ENCODE data around the gene RASGRP4. TPM values are rescaled to one million over a fixed set of nuclear protein-coding genes. Genes with fewer than 3 reads are reported as not detected.
A peak's percentile ranks its signal among the peaks of the same experiment; 100 is the strongest.

The RASGRP4 gene
- total RNA-seq, 2 donors from 2014 or later: 0.09 TPM; not detected in 1

GRCh38 chr19:38386971-38387549 is 39.0 kb downstream of the RASGRP4 start:
- H3K27me3 ChIP-seq (ENCODE audit: control insufficient read depth, insufficient read depth, low read length, poor library complexity, severe bottlenecking): no peaks in the 10 kb centered on the region
- H3K36me3 ChIP-seq (ENCODE audit: control insufficient read depth, insufficient read depth, low read length): peaks cover 18% of the 10 kb centered on the region
- H3K27ac Mint-ChIP-seq: peak overlapping the region; percentile 80
- H3K9me3 Mint-ChIP-seq: no peaks in the 10 kb centered on the region
- H3K4me1 ChIP-seq (ENCODE audit: control insufficient read depth, insufficient read depth, low read length): peaks cover 2% of the 10 kb centered on the region
- H3K4me3 ChIP-seq (ENCODE audit: low read length): peak overlapping the region; percentile 88
- H3K36me3 Mint-ChIP-seq (ENCODE audit: low read depth): peaks cover 26% of the 10 kb centered on the region
- WGBS, 2 experiments (ENCODE audit: insufficient coverage in 1 of 2, insufficient read length in 1 of 2): 51 to 52% methylated on average over 24 to 36 of the region's 36 CpGs
- H3K27me3 Mint-ChIP-seq (ENCODE audit: insufficient read depth): peaks cover 35% of the 10 kb centered on the region
- H3K9me3 ChIP-seq (ENCODE audit: control insufficient read depth, low read length): no peaks in the 10 kb centered on the region
- H3K27ac ChIP-seq (ENCODE audit: low read depth, low read length): no peak overlapping the region
- DNase-seq: no peak
- H3K4me3 Mint-ChIP-seq: peak overlapping the region; percentile 77
- no peak overlapping the region for H3K9ac ChIP-seq (ENCODE audit: extremely low read depth, low read length, poor library complexity, severe bottlenecking)
- no peak for TF ChIP-seq CTCF (conservative IDR thresholded peaks at IDR 0.05)
- peaks cover 8% of the 10 kb centered on the region for H3K4me1 Mint-ChIP-seq

- peak; percentile 30 for TF ChIP-seq CTCF (conservative IDR thresholded peaks at IDR 0.05)
- no peaks in the 10 kb centered on the region for H3K9me3 Mint-ChIP-seq
- H3K36me3 Mint-ChIP-seq (ENCODE audit: low read depth): peaks cover 32% of the 10 kb centered on the region
- no peak overlapping the region for H3K4me3 Mint-ChIP-seq
- Histone ChIP-seq H3K27ac (ENCODE audit: low read depth, low read length) (no peak overlapping the region), H3K36me3 (ENCODE audit: control insufficient read depth, insufficient read depth, low read length) (peaks cover 24% of the 10 kb centered on the region), H3K9me3 (ENCODE audit: control insufficient read depth, low read length) (no peaks in the 10 kb centered on the region), H3K4me3 (ENCODE audit: low read length) (no peak overlapping the region), H3K4me1 (ENCODE audit: control insufficient read depth, insufficient read depth, low read length) (peaks cover 2% of the 10 kb centered on the region), H3K27me3 (ENCODE audit: control insufficient read depth, insufficient read depth, low read length, poor library complexity, severe bottlenecking) (no peaks in the 10 kb centered on the region), H3K9ac (ENCODE audit: extremely low read depth, low read length, poor library complexity, severe bottlenecking) (no peak overlapping the region)
- peaks cover 8% of the 10 kb centered on the region for H3K4me1 Mint-ChIP-seq
- no peak overlapping the region for H3K27ac Mint-ChIP-seq
- WGBS, 2 experiments (ENCODE audit: insufficient coverage in 1 of 2, insufficient read length in 1 of 2): 78 to 84% methylated on average over 35 to 61 of the region's 61 CpGs
- peaks cover 35% of the 10 kb centered on the region for H3K27me3 Mint-ChIP-seq (ENCODE audit: insufficient read depth)
- DNase-seq: peak; percentile 74
Measured at GRCh38 chr19:38386300-38386970, 39.6 kb downstream of the RASGRP4 start.

DNA sequence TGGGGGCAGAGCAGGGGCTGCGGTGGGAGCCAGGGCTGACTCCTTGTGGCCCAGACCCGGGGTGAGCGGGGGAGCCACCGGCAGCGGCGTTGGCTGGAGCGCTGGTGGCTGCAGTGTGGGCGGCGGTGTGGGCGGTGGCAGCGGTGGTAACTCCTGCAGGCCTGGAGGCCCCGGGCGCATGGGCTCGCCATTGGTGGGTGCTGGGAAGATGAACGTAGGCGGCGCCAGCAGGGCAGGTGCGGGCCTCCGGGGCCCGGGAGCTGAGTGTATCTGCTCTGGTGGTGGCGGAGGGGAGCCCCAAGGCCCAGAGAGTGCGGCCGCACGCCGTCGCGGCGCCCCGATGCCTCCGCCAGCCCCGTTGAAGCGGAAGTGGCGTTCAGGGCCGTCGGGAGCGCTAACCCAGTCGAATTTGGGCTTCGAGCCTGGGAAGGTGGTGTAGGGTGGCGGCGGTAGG is 40.2 kb downstream of the RASGRP4 start:
- no peaks in the 10 kb centered on the region for H3K27me3 ChIP-seq (ENCODE audit: control insufficient read depth, insufficient read depth, low read length, poor library complexity, severe bottlenecking)
- H3K4me3 Mint-ChIP-seq: no peak overlapping the region
- no peak overlapping the region for H3K4me3 ChIP-seq (ENCODE audit: low read length)
- H3K9ac ChIP-seq (ENCODE audit: extremely low read depth, low read length, poor library complexity, severe bottlenecking): no peak overlapping the region
- no peaks in the 10 kb centered on the region for H3K9me3 Mint-ChIP-seq
- peaks cover 2% of the 10 kb centered on the region for H3K4me1 ChIP-seq (ENCODE audit: control insufficient read depth, insufficient read depth, low read length)
- peaks cover 30% of the 10 kb centered on the region for H3K36me3 ChIP-seq (ENCODE audit: control insufficient read depth, insufficient read depth, low read length)
- 92 to 94% methylated on average over 13 to 40 of the region's 40 CpGs for WGBS, 2 experiments (ENCODE audit: insufficient coverage in 1 of 2, insufficient read length in 1 of 2)
- H3K27me3 Mint-ChIP-seq (ENCODE audit: insufficient read depth): peaks cover 34% of the 10 kb centered on the region
- no peak overlapping the region for H3K27ac ChIP-seq (ENCODE audit: low read depth, low read length)
- TF ChIP-seq CTCF (conservative IDR thresholded peaks at IDR 0.05): no peak
- peaks cover 38% of the 10 kb centered on the region for H3K36me3 Mint-ChIP-seq (ENCODE audit: low read depth)
- peaks cover 8% of the 10 kb centered on the region for H3K4me1 Mint-ChIP-seq
- no peak overlapping the region for H3K27ac Mint-ChIP-seq
- no peaks in the 10 kb centered on the region for H3K9me3 ChIP-seq (ENCODE audit: control insufficient read depth, low read length)
- peak; percentile 87 for DNase-seq
